Stimulated activated CD4-positive, alpha-beta T cell treated with anti-CD3 and anti-CD28 coated beads, Interleukin-2, amount 100 ng/mL, for 24 hours (primary cell): Measurements from ENCODE around the gene COPE.
A peak's percentile ranks its signal among the peaks of the same experiment; 100 is the strongest.

ENCODE experiments used
- DNase-seq, 2 donors: peaks; one replicate each; pipeline ENCODE4 v3.0.0-alpha.2; 2020

The COPE gene

GRCh38 chr19:18865973-18866799 lies 53.0 kb downstream of the COPE start:
- DNase-seq = peak; percentile 71 to 74

- no peak for DNase-seq
Observed at GRCh38 chr19:18865106-18865972, 53.8 kb downstream of the COPE start.

- DNase-seq = no peak
Observed at GRCh38 chr19:18863843-18864362, 55.3 kb downstream of the COPE start.

- DNase-seq = no peak
Observed at GRCh38 chr19:18862976-18863842, 56.0 kb downstream of the COPE start.

- no peak for DNase-seq
Observed at GRCh38 chr19:18861917-18862316, 57.3 kb downstream of the COPE start.

- no peak for DNase-seq
Observed at GRCh38 chr19:18861235-18861634, 58.0 kb downstream of the COPE start.

GRCh38 chr19:18860725-18861124 lies 58.5 kb downstream of the COPE start:
- no peak for DNase-seq

GRCh38 chr19:18860302-18860700 lies 58.9 kb downstream of the COPE start:
- DNase-seq = no peak

GRCh38 chr19:18859676-18860301 lies 59.4 kb downstream of the COPE start:
- no peak for DNase-seq

GRCh38 chr19:18858906-18859646 lies 60.1 kb downstream of the COPE start:
- DNase-seq = no peak

GRCh38 chr19:18857223-18857622 lies 62.0 kb downstream of the COPE start:
- no peak for DNase-seq

GRCh38 chr19:18856385-18857126 lies 62.6 kb downstream of the COPE start:
- no peak for DNase-seq

GRCh38 chr19:18855647-18856384 lies 63.4 kb downstream of the COPE start:
- no peak for DNase-seq

GRCh38 chr19:18854982-18855381 lies 64.2 kb downstream of the COPE start:
- no peak for DNase-seq

- DNase-seq = no peak
Observed at GRCh38 chr19:18853755-18854427, 65.3 kb downstream of the COPE start.

GRCh38 chr19:18852648-18853047 lies 66.5 kb downstream of the COPE start:
- no peak for DNase-seq

GRCh38 chr19:18851673-18852325 lies 67.4 kb downstream of the COPE start:
- DNase-seq = no peak

GRCh38 chr19:18850471-18851375 lies 68.5 kb downstream of the COPE start:
- no peak for DNase-seq
